Mucosa of descending colon (tissue), 3 donors: ENCODE results near the gene PCBP4. TPM values are rescaled to one million over a fixed set of nuclear protein-coding genes. Genes with fewer than 3 reads are reported as not detected.
"Not testable (repeated sequence)": the region's sequence is repeated elsewhere in the genome, so short reads cannot be mapped to it uniquely, and the experiment has no call there.

Experiments
- ATAC-seq: fragments of 200-7000 bp; cut with Tn5 transposase; one replicate; pipeline ENCODE4 v1.9.1; 2020; ENCODE audit warnings: mild to moderate bottlenecking, moderate library complexity
- DNase-seq, 3 donors: peaks; one replicate each; pipeline ENCODE4 v3.0.0-alpha.2; 2020
- H3K36me3 ChIP-seq: fragments of 200-600 bp; one replicate; pipeline ENCODE4 v1.8.0; 2021; ENCODE audit warnings: low read depth, mild to moderate bottlenecking
- H3K4me1 ChIP-seq: fragments of 200-600 bp; one replicate; pipeline ENCODE4 v1.8.0; 2021; ENCODE audit warnings: low read depth, mild to moderate bottlenecking
- H3K4me3 ChIP-seq: fragments of 200-600 bp; one replicate; pipeline ENCODE4 v1.8.0; 2021; ENCODE audit warnings: mild to moderate bottlenecking
- H3K9me3 ChIP-seq: fragments of 200-600 bp; one replicate; pipeline ENCODE4 v1.8.0; 2021; ENCODE audit warnings: mild to moderate bottlenecking
- CTCF ChIP-seq: fragments of 200-600 bp; IDR thresholded peaks from one replicate; pipeline ENCODE4 v1.8.0; 2022; ENCODE audit warnings: antibody characterized with exemption, mild to moderate bottlenecking
- intact Hi-C, 2 donors: fragments of 100-400 bp; cut with DNase I in 1 of 2; cut with micrococcal nuclease in 1 of 2; formaldehyde crosslinking; loops; one replicate each; pipeline versions ENCODE4 v1.11.0 to v1.11.1; 2022; cut with DNase I, micrococcal nuclease
- total RNA-seq, 3 donors: library from RNA; stranded (reverse); fragmentation: NEBNext Ultra II Directional in 2 of 3; extraction: Animal tissue kit (Norgen Biotek cat#: 25700) in 2 of 3; gene quantifications; one replicate each; pipeline versions ENCODE4 v1.2.1 to v1.2.4, GENCODE V29; 2021 to 2023
- donor health status: DM: no; HTN: no; CAD: no; lungs with moderate emphysema.
- donor health status: DM: no; HTN: no; CAD: no.
- donor health status: DM: no; HTN: yes; CAD: no.

PCBP4 gene
- total RNA-seq, 3 donors from 2014 or later, result 17.8 to 41.9 (median 25.9) TPM

GRCh38 chr3:51932471-51933370 is 34.5 kb downstream of the PCBP4 start:
- H3K36me3 ChIP-seq, result peaks cover 4% of the 10 kb centered on the region
- ATAC-seq (no peak), DNase-seq (no peak)
- H3K9me3 ChIP-seq, result no peaks in the 10 kb centered on the region
- no peak overlapping the region for H3K4me3 ChIP-seq
- TF ChIP-seq CTCF, result no peak
- intact Hi-C loops, result no loop called here
- H3K4me1 ChIP-seq, result no peaks in the 10 kb centered on the region

GRCh38 chr3:51931756-51932155 is 35.5 kb downstream of the PCBP4 start:
- intact Hi-C loops, result no loop called here
- no peak for TF ChIP-seq CTCF
- ATAC-seq, result no peak
- no peak for DNase-seq
- Histone ChIP-seq H3K36me3 (no peaks in the 10 kb centered on the region), H3K4me1 (no peaks in the 10 kb centered on the region), H3K4me3 (no peak overlapping the region), H3K9me3 (no peaks in the 10 kb centered on the region)

GRCh38 chr3:51930439-51930838 is 36.8 kb downstream of the PCBP4 start:
- Histone ChIP-seq H3K9me3 (no peaks in the 10 kb centered on the region), H3K4me1 (no peaks in the 10 kb centered on the region), H3K4me3 (no peak overlapping the region), H3K36me3 (no peaks in the 10 kb centered on the region)
- no peak for DNase-seq
- no peak for ATAC-seq
- intact Hi-C loops, result no loop called here
- TF ChIP-seq CTCF, result no peak

GRCh38 chr3:51929420-51930003 is 37.7 kb downstream of the PCBP4 start:
- TF ChIP-seq CTCF, result no peak
- intact Hi-C loops, result no loop called here
- Histone ChIP-seq H3K36me3 (no peaks in the 10 kb centered on the region), H3K4me3 (no peak overlapping the region), H3K9me3 (no peaks in the 10 kb centered on the region), H3K4me1 (no peaks in the 10 kb centered on the region)
- DNase-seq (no peak), ATAC-seq (peak; percentile 43)

- H3K4me3 ChIP-seq, ATAC-seq, DNase-seq, H3K9me3 ChIP-seq, H3K4me1 ChIP-seq, H3K36me3 ChIP-seq, intact Hi-C loops: not testable (repeated sequence)
Observed at GRCh38 chr3:51928981-51929380, 38.3 kb downstream of the PCBP4 start.

- TF ChIP-seq CTCF, result no peak
- H3K9me3 ChIP-seq, result no peaks in the 10 kb centered on the region
- no peak for DNase-seq
- no peaks in the 10 kb centered on the region for H3K36me3 ChIP-seq
- H3K4me1 ChIP-seq, result no peaks in the 10 kb centered on the region
- intact Hi-C loops, result no loop called here
- ATAC-seq, result no peak
- H3K4me3 ChIP-seq, result no peak overlapping the region
Observed at GRCh38 chr3:51928438-51928837, 38.8 kb downstream of the PCBP4 start.
